Stimulated activated CD4-positive, alpha-beta T cell treated with anti-CD3 and anti-CD28 coated beads, Interleukin-1b, Interleukin-23, amount 100 ng/mL, for 24 hours (primary cell): Measurements from ENCODE around the gene USP40.

Source experiments
- DNase-seq, 4 experiments: peaks; one replicate each; pipeline ENCODE4 v3.0.0-alpha.2; 2020; ENCODE audit warnings: low read depth in 4 of 4, low spot score in 1 of 4

Gene USP40

DNA sequence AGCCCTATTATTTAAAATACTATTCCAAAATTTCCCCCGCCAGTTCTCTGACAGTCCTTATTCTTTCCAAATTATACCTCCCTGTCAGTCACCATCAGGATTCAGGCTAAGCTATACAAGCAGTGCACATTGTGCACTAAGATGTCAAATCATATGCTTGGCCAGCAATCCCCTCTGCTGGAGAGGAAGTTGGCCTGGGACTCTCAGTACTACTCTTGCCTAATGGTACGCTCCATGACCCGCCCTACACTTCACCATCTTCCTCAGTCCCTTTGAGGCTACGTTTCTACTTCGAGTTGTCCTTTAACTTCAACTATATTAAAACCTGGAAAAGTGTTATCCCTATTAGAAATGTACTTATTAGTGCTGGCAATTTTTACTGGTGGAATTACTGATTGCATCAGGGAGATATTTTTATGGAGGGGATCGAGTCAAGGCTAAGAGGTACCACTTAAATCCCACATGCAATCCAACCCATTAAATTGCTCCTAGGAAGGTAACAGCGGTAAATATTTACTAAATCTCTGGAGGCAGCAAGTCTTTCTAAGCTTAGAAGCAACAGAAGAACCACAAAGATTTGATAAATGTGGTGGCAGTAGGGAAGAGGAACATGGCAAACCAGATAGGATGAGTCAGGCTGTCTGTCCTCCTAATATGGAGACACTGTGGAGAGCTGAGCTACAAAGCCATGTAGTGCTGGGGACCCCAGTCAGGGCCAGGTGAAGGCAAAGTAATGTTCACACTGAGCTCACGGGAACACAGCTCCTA lies 2.7 kb downstream of the USP40 start:
- DNase-seq: no peak

DNA sequence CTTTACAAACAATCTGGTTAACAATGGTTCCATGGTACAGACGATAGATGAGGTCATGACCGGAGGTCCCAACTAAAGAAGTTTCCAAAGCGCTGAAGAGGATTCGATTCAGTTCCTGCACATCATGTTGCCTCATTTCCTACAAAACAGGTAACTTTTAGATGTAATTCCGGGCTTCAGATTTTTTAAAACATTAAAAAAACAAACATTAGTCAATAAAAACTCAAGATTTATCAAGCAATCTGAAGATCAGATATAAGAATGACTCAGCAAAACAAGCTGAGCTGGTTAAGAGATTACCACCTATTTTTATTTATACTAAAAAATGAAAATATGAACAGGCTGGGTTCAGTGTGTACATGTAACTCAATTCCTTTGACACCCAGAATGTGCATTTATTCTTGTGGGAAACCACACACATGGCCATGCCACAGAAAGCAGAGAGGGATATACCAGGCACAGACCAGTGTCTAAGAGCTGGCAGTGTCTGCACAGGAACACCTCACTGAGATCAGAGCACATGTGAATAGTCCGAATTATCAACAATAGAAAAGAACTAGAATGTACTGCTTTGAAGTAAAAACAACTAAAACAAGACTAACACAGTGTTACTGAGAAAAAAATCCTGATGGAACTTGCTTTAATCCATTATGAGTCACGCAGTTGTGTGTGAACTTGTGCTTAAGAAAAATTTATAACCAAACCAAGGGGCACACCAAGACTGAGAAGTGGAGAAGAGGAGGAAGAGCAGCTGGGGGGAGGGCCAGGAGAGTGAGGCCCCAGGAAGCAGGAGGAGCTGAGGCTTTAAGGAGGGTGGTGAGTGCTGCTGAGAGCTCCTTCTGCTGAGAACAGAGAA lies 9.5 kb downstream of the USP40 start:
- DNase-seq: no peak

DNA sequence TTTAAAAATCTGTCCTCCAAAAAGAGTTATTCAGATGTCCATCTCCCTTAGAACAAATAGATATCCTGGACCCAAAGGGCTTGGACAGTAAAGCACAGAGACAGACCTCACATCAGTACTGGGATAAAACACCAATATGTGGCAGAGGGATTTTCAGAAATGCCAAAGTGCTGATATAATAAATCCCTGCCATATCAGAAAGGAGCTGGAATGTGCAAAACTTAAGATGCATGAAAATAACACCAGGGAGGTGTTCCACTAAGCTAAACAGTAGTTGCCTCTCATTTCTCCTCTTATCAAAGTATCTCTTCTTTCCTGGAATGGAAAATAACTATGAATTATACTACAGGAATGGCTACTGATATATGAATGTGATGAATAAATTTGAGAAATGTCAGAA lies 13.2 kb downstream of the USP40 start:
- no peak for DNase-seq

DNA sequence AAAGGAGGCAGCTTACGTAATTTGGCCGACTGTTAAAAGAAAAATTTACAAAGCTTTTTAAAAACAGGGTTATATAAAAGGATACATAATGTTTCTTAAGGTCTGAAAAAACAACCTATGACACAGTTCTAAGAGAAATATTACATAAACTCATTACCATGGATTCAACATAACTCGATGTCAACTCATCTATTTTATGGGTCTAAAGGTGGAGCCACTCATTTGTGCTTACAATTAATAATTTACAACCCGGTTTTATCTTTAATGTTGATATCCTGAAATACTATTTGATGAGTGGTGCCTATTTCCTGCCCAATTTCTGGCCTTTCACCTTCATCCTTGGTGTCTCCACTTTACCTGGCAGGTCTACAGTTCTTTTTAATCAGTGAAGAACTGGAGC lies 15.1 kb downstream of the USP40 start:
- no peak for DNase-seq

- DNase-seq: no peak
Measured at GRCh38 chr2:233546774-233547173, 19.8 kb downstream of the USP40 start.

DNA sequence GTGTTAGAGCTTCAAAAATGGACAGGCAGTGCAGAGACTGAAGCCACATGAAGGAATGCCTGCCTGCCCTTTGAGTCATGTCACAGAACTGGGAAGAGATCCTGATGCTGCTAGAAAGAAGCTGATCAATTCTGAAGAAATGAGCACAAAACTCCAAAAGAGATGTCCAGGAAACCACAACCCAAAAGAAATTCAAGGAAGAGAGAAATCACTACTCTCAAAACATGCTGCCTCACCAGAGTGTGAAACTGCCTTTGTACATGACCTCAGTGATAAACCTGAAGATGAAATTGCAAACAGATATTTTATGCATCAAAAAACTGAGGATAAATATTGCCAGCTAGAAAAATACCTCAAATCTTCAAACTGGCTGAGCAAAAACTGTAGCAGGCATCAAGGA lies 20.5 kb downstream of the USP40 start:
- DNase-seq: no peak

- DNase-seq: no peak
Measured at GRCh38 chr2:233544200-233544610, 22.4 kb downstream of the USP40 start.

- DNase-seq: no peak
Measured at GRCh38 chr2:233542507-233542906, 24.1 kb downstream of the USP40 start.

- DNase-seq: no peak
Measured at GRCh38 chr2:233538741-233539140, 27.8 kb downstream of the USP40 start.

DNA sequence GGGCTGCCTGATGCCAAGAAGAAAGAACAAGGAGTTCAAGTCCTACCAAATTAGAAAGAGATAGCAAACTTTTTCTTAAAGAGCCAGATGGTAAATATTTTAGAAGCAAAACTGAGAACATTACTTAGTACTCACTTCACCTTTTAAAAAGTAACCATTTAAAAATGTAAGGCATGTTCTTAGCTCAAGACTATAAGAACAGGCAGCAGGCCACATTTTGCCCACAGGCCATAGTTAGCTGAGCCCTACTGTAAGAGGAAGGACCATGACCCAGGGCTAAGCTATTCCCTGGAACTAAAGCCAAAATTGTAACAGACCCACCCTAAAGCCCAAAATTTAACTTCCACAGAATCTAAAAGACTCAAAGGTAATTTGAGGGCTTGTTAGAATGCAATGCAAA lies 31.3 kb downstream of the USP40 start:
- DNase-seq: no peak

- no peak for DNase-seq
Measured at GRCh38 chr2:233532971-233533370, 33.6 kb downstream of the USP40 start.

- DNase-seq: no peak
Measured at GRCh38 chr2:233531955-233532354, 34.6 kb downstream of the USP40 start.

DNA sequence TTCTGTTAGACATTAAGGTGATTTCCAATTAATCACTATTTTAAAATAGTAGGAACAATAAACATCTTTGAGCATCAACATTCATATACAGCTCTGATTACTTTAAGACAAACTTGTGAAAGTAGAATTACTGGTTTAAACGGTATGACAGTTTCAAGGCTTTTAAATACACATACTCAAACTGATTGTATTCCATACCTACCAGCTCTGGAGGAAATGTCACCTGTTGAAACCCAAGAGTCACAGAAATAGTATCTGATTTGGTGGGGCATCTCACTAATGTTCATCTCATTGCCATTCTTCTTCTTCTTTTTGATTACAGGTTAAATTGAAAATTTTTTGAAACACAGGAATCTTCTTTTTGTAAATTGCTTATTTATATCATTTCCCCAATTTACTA lies 36.2 kb downstream of the USP40 start:
- DNase-seq: no peak

DNA sequence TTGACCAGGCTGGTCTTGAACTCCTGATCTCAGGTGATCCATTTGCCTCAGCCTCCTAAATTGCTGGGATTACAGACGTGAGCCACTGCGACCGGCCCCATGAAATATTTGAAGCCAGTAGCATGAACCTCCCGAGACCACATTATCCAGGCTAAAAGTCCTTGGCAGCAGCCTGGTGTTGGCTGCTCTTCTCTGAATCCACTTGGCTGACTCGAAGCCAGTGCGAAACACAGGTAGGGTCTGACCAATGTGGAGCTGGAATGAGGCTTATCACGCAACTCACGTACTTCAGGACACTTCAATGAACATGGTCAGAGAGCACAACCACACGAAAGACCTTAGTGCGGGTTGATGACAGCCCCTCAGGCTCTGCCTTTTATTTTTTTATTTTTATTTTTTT lies 38.4 kb downstream of the USP40 start:
- DNase-seq: no peak

GRCh38 chr2:233525791-233526190 lies 40.8 kb downstream of the USP40 start:
- no peak for DNase-seq

DNA sequence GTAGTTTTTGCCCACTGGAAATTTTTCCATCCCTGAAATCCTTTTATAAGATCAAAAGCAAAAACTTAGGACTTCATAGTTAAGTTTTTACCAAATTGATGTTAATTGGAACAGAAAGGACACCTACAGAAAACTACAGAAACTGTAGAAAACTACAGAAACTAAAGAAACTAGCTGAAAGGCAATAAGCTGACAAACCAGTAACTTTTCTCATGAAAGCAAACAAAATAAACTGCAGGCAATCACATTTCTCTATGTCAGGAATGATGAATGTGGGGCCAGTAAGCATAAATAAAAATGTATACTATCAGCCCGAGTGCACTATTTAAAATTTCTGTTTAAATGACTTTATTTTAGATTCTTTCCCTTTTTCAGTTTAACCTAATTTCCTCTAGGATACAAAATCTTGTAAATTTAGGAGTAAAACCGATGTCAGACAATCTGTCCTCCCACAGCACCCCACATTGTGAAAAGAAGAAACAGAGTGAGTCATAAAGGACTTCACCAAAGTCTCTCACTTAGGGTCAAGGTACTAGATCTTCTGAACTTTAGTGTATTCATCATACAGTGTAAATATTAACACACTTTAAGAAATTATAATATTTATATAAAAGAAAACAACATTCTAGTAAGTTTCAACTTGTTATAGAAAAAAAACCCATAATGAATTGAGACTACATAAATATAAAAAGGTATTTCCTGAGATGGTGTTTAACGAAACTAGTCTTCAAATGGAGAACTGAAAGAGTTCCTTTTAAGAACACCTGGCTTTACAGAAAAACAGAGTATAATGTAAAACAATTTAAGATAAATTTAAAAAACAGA lies 46.6 kb downstream of the USP40 start:
- DNase-seq: no peak

GRCh38 chr2:233513953-233514655 lies 52.5 kb downstream of the USP40 start:
- DNase-seq: no peak

GRCh38 chr2:233503947-233504637 lies 62.5 kb downstream of the USP40 start:
- DNase-seq: no peak

- DNase-seq: no peak
Measured at GRCh38 chr2:233503481-233503880, 63.1 kb downstream of the USP40 start.
